IPS DF 6.9 (cell line): ENCODE measurements around the gene REPS2.

ENCODE experiments used
- DNase-seq: peaks from one replicate; pipeline ENCODE4 v3.0.0-alpha.2; 2013; ENCODE audit warnings: low read depth, low spot score
- H3K27ac ChIP-seq: one replicate; pipeline ENCODE4 v1.5.1; 2013; ENCODE audit warnings: low read length, control low read depth
- H3K27me3 ChIP-seq: 2 replicates; pipeline ENCODE4 v1.6.1; 2013; ENCODE audit warnings: mild to moderate bottlenecking, low read length; ENCODE audit not compliant: control insufficient read depth, insufficient read depth
- H3K36me3 ChIP-seq: 2 replicates; pipeline ENCODE4 v1.6.1; 2013; ENCODE audit warnings: low read length; ENCODE audit not compliant: control insufficient read depth, insufficient read depth
- H3K4me1 ChIP-seq: 2 replicates; pipeline ENCODE4 v1.6.1; 2013; ENCODE audit warnings: low read length; ENCODE audit not compliant: control insufficient read depth, insufficient read depth
- H3K4me3 ChIP-seq: 2 replicates; pipeline ENCODE4 v1.5.1; 2013; ENCODE audit warnings: mild to moderate bottlenecking, low read length
- H3K9me3 ChIP-seq: 2 replicates; pipeline ENCODE4 v1.6.1; 2013; ENCODE audit warnings: low read length, inconsistent platforms; ENCODE audit not compliant: control insufficient read depth, insufficient read depth
- WGBS: extraction: QIAGEN DNeasy Blood & Tissue Kit; methylation state at CpG from one replicate; pipeline ENCODE4 v1.1.7; 2013; ENCODE audit warnings: mixed read lengths, missing lambda C conversion rate; ENCODE audit not compliant: insufficient read length, insufficient coverage; 5-methylcytosine and 5-hydroxymethylcytosine counted together

Gene REPS2

GRCh38 chrX:16924631-16925480 is 21.6 kb upstream of the REPS2 start:
- no peak overlapping the region for H3K27ac ChIP-seq
- no peaks in the 10 kb centered on the region for H3K27me3 ChIP-seq
- no peak for DNase-seq
- H3K36me3 ChIP-seq: no peaks in the 10 kb centered on the region
- H3K4me1 ChIP-seq: no peaks in the 10 kb centered on the region
- WGBS: no CpG with 5 or more reads among the region's 1 CpG
- no peaks in the 10 kb centered on the region for H3K9me3 ChIP-seq
- no peak overlapping the region for H3K4me3 ChIP-seq

GRCh38 chrX:16930392-16930791 is 16.1 kb upstream of the REPS2 start:
- Histone ChIP-seq H3K36me3 (no peaks in the 10 kb centered on the region), H3K27me3 (no peaks in the 10 kb centered on the region), H3K27ac (no peak overlapping the region), H3K4me3 (no peak overlapping the region), H3K4me1 (no peaks in the 10 kb centered on the region), H3K9me3 (no peaks in the 10 kb centered on the region)
- no CpG with 5 or more reads among the region's 6 CpGs for WGBS
- DNase-seq: no peak

DNA sequence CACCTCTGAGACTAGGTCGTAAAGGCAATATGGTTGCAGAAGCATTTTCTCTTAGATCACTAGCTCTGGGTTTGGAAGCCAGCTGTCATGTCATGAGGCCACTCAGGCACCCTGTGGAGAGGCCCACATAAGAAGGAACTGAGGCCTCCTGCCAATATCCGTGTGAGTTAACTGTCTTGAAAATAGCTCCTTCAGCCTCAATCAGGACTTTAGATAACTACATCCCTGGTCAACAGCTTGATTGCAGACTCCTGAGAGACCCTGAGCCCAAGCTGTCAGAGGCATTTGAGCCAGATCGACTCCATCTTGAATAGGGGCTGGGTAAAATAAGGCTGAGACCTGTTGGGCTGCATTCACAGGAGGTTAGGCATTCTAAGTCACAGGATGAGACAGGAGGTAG is 15.1 kb upstream of the REPS2 start:
- Histone ChIP-seq H3K27me3 (no peaks in the 10 kb centered on the region), H3K36me3 (no peaks in the 10 kb centered on the region), H3K9me3 (no peaks in the 10 kb centered on the region), H3K4me3 (no peak overlapping the region), H3K4me1 (no peaks in the 10 kb centered on the region), H3K27ac (no peak overlapping the region)
- no peak for DNase-seq
- WGBS: no CpG with 5 or more reads among the region's 3 CpGs

GRCh38 chrX:16931855-16932575 is 14.4 kb upstream of the REPS2 start:
- Histone ChIP-seq H3K27ac (no peak overlapping the region), H3K9me3 (no peaks in the 10 kb centered on the region), H3K36me3 (no peaks in the 10 kb centered on the region), H3K4me3 (no peak overlapping the region), H3K4me1 (no peaks in the 10 kb centered on the region), H3K27me3 (no peaks in the 10 kb centered on the region)
- WGBS: no CpG with 5 or more reads among the region's 3 CpGs
- DNase-seq: no peak

GRCh38 chrX:16934185-16934584 is 12.3 kb upstream of the REPS2 start:
- no CpG with 5 or more reads among the region's 3 CpGs for WGBS
- no peaks in the 10 kb centered on the region for H3K4me1 ChIP-seq
- no peak overlapping the region for H3K4me3 ChIP-seq
- no peaks in the 10 kb centered on the region for H3K36me3 ChIP-seq
- no peak for DNase-seq
- no peak overlapping the region for H3K27ac ChIP-seq
- H3K27me3 ChIP-seq: no peaks in the 10 kb centered on the region
- no peaks in the 10 kb centered on the region for H3K9me3 ChIP-seq

DNA sequence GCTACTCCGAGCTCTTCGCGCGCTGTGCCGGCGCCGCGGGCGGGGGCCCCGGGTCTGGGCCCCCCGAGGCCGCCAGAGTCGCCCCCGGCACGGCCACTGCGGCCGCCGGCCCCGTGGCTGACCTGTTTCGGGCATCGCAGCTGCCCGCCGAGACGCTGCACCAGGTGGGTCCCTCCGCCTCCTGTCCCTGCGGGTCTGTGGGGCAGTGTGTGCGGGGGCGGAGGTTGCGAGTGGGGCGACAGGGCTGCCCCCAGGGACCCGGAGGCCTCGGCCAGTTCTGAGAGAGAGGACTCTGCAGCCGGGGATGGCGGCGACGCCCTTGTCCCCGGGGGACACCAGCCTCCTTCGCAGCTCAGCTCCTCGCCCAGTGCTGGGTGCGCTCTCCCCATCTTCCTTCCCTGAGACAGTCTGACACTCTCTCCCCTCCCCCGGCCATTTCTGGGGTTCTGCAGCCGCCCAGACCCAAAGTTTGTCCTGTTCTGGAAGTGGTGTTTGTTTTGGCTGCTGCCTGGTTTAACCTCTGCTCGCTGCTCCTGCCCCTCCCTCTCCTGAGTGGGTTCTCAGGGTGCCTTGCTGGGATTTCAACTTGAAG is 609 bp downstream of the REPS2 start:
- peaks cover 3% of the 10 kb centered on the region; the same call in 1 of the 2 replicates for H3K27me3 ChIP-seq
- peak overlapping the region; percentile 64; the same call in 1 of the 2 replicates for H3K4me3 ChIP-seq
- no peak for DNase-seq
- no peak overlapping the region for H3K27ac ChIP-seq
- H3K9me3 ChIP-seq: no peaks in the 10 kb centered on the region
- no CpG with 5 or more reads among the region's 43 CpGs for WGBS
- H3K36me3 ChIP-seq: no peaks in the 10 kb centered on the region
- H3K4me1 ChIP-seq: no peaks in the 10 kb centered on the region

- DNase-seq: no peak
- H3K36me3 ChIP-seq: no peaks in the 10 kb centered on the region
- H3K27ac ChIP-seq: no peak overlapping the region
- peaks cover 3% of the 10 kb centered on the region; the same call in 1 of the 2 replicates for H3K27me3 ChIP-seq
- no peak overlapping the region for H3K4me3 ChIP-seq
- no peaks in the 10 kb centered on the region for H3K9me3 ChIP-seq
- no CpG with 5 or more reads among the region's 4 CpGs for WGBS
- no peaks in the 10 kb centered on the region for H3K4me1 ChIP-seq
These were observed 4.0 kb downstream of the REPS2 start for GRCh38 chrX:16950423-16950822.

GRCh38 chrX:16953606-16954211 is 7.3 kb downstream of the REPS2 start:
- H3K4me1 ChIP-seq: peaks cover 1% of the 10 kb centered on the region; the same call in 1 of the 2 replicates
- DNase-seq: no peak
- no CpG with 5 or more reads among the region's 7 CpGs for WGBS

GRCh38 chrX:16957751-16958150 is 11.3 kb downstream of the REPS2 start:
- no peak overlapping the region for H3K27ac ChIP-seq
- H3K4me3 ChIP-seq: no peak overlapping the region
- peaks cover 1% of the 10 kb centered on the region; the same call in 1 of the 2 replicates for H3K4me1 ChIP-seq
- no peaks in the 10 kb centered on the region for H3K9me3 ChIP-seq
- no peaks in the 10 kb centered on the region for H3K27me3 ChIP-seq
- WGBS: no CpG with 5 or more reads among the region's 3 CpGs
- no peak for DNase-seq
- H3K36me3 ChIP-seq: no peaks in the 10 kb centered on the region

More at GRCh38 chrX:16953606-16954211, 7.3 kb downstream of the REPS2 start:
- Histone ChIP-seq H3K27ac (no peak overlapping the region), H3K27me3 (no peaks in the 10 kb centered on the region), H3K9me3 (no peaks in the 10 kb centered on the region), H3K36me3 (no peaks in the 10 kb centered on the region), H3K4me3 (no peak overlapping the region)

DNA sequence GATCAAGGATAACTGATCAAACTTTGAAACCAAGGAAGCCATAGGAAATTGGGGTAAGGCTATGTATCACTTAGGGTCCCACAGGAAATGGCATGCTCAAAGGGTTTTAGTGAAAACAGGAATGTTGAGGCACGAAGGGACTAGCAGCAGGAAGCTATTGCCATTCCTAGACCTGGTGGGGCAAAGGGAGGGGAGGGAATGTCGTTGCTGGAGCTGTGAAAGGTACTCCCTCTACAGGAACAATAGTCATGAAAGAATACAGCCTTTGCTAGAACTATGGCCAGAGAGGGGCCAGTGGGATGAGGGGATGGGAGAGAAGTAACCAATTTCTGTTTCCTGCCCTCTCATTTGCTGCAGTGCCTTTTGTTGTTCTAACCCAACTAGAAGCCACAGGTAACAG is 11.9 kb downstream of the REPS2 start:
- no peaks in the 10 kb centered on the region for H3K9me3 ChIP-seq
- no CpG with 5 or more reads among the region's 2 CpGs for WGBS
- peaks cover 1% of the 10 kb centered on the region; the same call in 1 of the 2 replicates for H3K4me1 ChIP-seq
- no peak overlapping the region for H3K4me3 ChIP-seq
- no peak overlapping the region for H3K27ac ChIP-seq
- no peaks in the 10 kb centered on the region for H3K27me3 ChIP-seq
- DNase-seq: no peak
- H3K36me3 ChIP-seq: no peaks in the 10 kb centered on the region
